Calu3 (cell line): ENCODE measurements around the gene AOAH. TPM values are rescaled to one million over a fixed set of nuclear protein-coding genes. Genes with fewer than 3 reads are reported as not detected.
"Not testable (repeated sequence)": the region's sequence is repeated elsewhere in the genome, so short reads cannot be mapped to it uniquely, and the experiment has no call there.

ENCODE experiments used
- BruUV-seq: library from RNA; stranded (reverse); fragments of 400-500 nt; replicated peaks from 2 replicates; lab custom pipeline; 2021; lab: Mats Ljungman, UMichigan
- CTCF ChIA-PET: fragments of 300-600 bp; sonication (Branson Sonifier 250); formaldehyde crosslinking; loops from one replicate; lab custom pipeline; 2022; ENCODE audit warnings: antibody characterized with exemption; lab: Charles Lee
- DNase-seq: peaks from one replicate; pipeline ENCODE4 v3.0.0; 2022
- H3K27ac Mint-ChIP-seq: one replicate; pipeline ENCODE4 v1.8.0; 2022; ENCODE audit warnings: mixed read lengths; ENCODE audit not compliant: unreplicated experiment
- H3K27me3 Mint-ChIP-seq: one replicate; pipeline ENCODE4 v1.8.0; 2022; ENCODE audit warnings: mixed read lengths; ENCODE audit not compliant: unreplicated experiment
- H3K36me3 Mint-ChIP-seq: one replicate; pipeline ENCODE4 v1.8.0; 2022; ENCODE audit warnings: mild to moderate bottlenecking, moderate library complexity, mixed read lengths; ENCODE audit not compliant: insufficient read depth, unreplicated experiment
- H3K4me1 Mint-ChIP-seq: one replicate; pipeline ENCODE4 v1.8.0; 2022; ENCODE audit warnings: mild to moderate bottlenecking, low read depth, mixed read lengths; ENCODE audit not compliant: unreplicated experiment
- H3K4me3 Mint-ChIP-seq: one replicate; pipeline ENCODE4 v1.8.0; 2022; ENCODE audit warnings: mild to moderate bottlenecking, low read depth, moderate library complexity, mixed read lengths; ENCODE audit not compliant: unreplicated experiment
- H3K9me3 Mint-ChIP-seq: one replicate; pipeline ENCODE4 v1.8.0; 2022; ENCODE audit warnings: low read depth, mixed read lengths; ENCODE audit not compliant: unreplicated experiment
- CTCF ChIP-seq: fragments of 200-600 bp; IDR thresholded peaks from one replicate; pipeline ENCODE4 v1.8.0; 2022; ENCODE audit warnings: antibody characterized with exemption; ENCODE audit not compliant: unreplicated experiment
- intact Hi-C: fragments of 100-400 bp; cut with micrococcal nuclease; formaldehyde crosslinking; loops from one replicate; pipeline ENCODE4 v1.10.0; 2022; ENCODE audit not compliant: unreplicated experiment
- total RNA-seq: library from RNA; stranded (reverse); gene quantifications from 2 replicates; pipeline ENCODE4 v1.2.3, GENCODE V29; 2022

The AOAH gene
- total RNA-seq, 1 experiment from 2014 or later: not detected

DNA sequence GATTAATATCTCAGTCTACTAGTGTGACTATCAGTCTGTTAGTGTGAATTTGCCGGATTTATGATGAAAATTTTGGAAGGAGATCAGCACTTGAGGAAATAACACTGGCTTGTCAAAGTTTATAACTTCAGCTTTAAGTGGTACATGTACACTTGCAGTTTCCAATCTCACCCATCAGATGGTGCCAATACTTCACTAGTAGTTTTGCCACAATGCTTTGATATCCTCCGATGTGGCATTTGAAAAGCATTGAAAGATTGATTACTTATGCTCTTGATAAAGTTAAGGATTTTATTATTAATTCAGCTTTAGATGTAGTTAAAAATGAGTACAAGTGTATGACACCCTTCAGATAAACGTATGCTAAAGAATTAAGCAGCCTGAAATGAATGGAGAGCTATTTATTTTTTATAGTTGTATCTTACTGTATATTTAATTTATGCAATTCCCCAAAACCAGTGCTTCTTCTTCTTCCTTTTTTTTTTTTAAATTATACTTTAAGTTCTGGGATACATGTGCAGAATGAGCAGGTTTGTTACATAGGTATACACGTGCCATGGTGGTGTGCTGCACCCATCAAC is 236.4 kb downstream of the AOAH start:
- CTCF ChIA-PET: interaction anchor here (0.6 to 2.5 kb wide), 18 partner anchors 14 to 1727 kb away, joined by 3 to 37 read pairs (median 4); no protein-coding TSS in a partner anchor
- Mint-ChIP-seq H3K27ac (no peak overlapping the region), H3K4me1 (peaks cover 19% of the 10 kb centered on the region), H3K27me3 (no peaks in the 10 kb centered on the region), H3K4me3 (no peak overlapping the region), H3K9me3 (no peaks in the 10 kb centered on the region), H3K36me3 (no peaks in the 10 kb centered on the region)
- peak; percentile 58 for DNase-seq
- TF ChIP-seq CTCF: peak; percentile 90
- BruUV-seq: no TSS peak
- intact Hi-C loops: loop anchor here (1.0 to 5.0 kb wide), 5 partner anchors 183 to 713 kb away; no protein-coding TSS in a partner anchor

- BruUV-seq: no TSS peak
- Mint-ChIP-seq H3K9me3 (peaks cover 4% of the 10 kb centered on the region), H3K27me3 (no peaks in the 10 kb centered on the region), H3K27ac (no peak overlapping the region), H3K4me3 (no peak overlapping the region), H3K4me1 (peaks cover 19% of the 10 kb centered on the region), H3K36me3 (no peaks in the 10 kb centered on the region)
- DNase-seq: no peak
- intact Hi-C loops: loop anchor here (5.0 kb wide), 2 partner anchors 311 to 396 kb away; no protein-coding TSS in a partner anchor
- CTCF ChIA-PET: interaction anchor here (2.5 kb wide), 1 partner anchor 696 kb away, joined by 37 read pairs; no protein-coding TSS in a partner anchor
- no peak for TF ChIP-seq CTCF
Measured at GRCh38 chr7:36486336-36486735, 238.0 kb downstream of the AOAH start.

DNA sequence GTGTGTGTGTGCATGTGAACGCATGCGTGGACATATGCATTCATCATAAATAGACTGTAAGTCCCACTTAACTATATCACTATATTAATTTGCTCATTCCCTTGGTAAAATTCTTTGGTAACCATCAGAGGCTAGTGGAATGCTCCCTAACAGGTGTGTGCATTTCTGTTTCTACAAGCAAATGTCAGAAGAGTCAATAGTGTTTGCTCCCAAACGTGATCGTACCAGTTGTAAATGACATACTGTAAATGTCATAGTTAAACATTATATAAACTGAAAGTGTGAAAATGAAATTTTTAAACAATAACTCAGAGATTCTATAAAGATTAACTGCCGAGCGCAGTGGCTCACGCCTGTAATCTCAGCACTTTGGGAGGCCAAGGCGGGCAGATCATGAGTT is 240.0 kb downstream of the AOAH start:
- H3K27me3 Mint-ChIP-seq: no peaks in the 10 kb centered on the region
- no peak overlapping the region for H3K4me3 Mint-ChIP-seq
- CTCF ChIA-PET: interaction anchor here (0.7 kb wide), 1 partner anchor 262 kb away, joined by 3 read pairs; no protein-coding TSS in a partner anchor
- intact Hi-C loops: loop anchor here (1.0 to 2.0 kb wide), 3 partner anchors 10 to 483 kb away; no protein-coding TSS in a partner anchor
- H3K27ac Mint-ChIP-seq: no peak overlapping the region
- no peak for TF ChIP-seq CTCF
- DNase-seq: peak; percentile 24
- H3K36me3 Mint-ChIP-seq: no peaks in the 10 kb centered on the region
- H3K4me1 Mint-ChIP-seq: peaks cover 19% of the 10 kb centered on the region
- no TSS peak for BruUV-seq
- H3K9me3 Mint-ChIP-seq: peaks cover 7% of the 10 kb centered on the region

DNA sequence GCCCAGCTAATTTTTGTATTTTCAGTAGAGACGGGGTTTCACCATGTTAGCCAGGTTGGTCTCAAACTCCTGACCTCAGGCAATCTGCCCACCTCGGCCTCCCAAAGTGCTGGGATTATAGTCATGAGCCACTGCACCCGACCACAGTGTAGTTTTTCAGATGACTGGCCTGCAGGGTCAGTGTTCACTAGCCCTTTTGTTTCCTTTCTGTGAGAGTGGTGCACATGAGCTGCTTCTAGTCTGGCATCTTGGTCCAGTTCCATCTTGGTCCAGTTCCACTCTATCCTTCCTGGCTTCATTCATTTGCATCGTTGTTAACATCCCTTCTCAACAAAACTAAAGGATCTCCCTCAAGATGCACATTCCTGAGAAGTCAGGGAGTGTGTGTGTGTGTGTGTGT is 240.4 kb downstream of the AOAH start:
- H3K27ac Mint-ChIP-seq: not testable (repeated sequence)
- intact Hi-C loops: loop anchor here (1.0 to 2.0 kb wide), 3 partner anchors 10 to 483 kb away; no protein-coding TSS in a partner anchor

More for the DNA sequence above, 240.4 kb downstream of the AOAH start:
- not testable (repeated sequence) for H3K27me3 Mint-ChIP-seq, BruUV-seq, H3K9me3 Mint-ChIP-seq, H3K36me3 Mint-ChIP-seq, H3K4me3 Mint-ChIP-seq
- CTCF ChIA-PET: interaction anchor here (1.2 kb wide), 1 partner anchor 9 kb away, joined by 3 read pairs; no protein-coding TSS in a partner anchor
- peak; percentile 11 for DNase-seq
- H3K4me1 Mint-ChIP-seq: peaks cover 19% of the 10 kb centered on the region
